IMR-90 (cell line): Measurements from ENCODE around the gene WNT9B. TPM values are rescaled to one million over a fixed set of nuclear protein-coding genes. Genes with fewer than 3 reads are reported as not detected.

Source experiments
- ATAC-seq: fragments of 200-7000 bp; cut with Tn5 transposase; 2 replicates; pipeline ENCODE4 v1.9.1; 2020; ENCODE audit warnings: low read depth, mild to moderate bottlenecking, moderate library complexity
- BruUV-seq: library from RNA; stranded (reverse); fragments of 400-500 nt; replicated peaks from 2 replicates; lab custom pipeline; 2021; lab: Mats Ljungman, UMichigan
- CTCF ChIA-PET: fragments of 300-600 bp; formaldehyde crosslinking; extraction: SDS; loops from one replicate; lab custom pipeline; 2021; ENCODE audit warnings: antibody characterized with exemption; lab: Yijun Ruan, JAX
- POLR2A ChIA-PET: fragments of 300-600 bp; sonication (Branson Sonifier 250); formaldehyde crosslinking; loops from one replicate; lab custom pipeline; 2022; ENCODE audit warnings: antibody characterized with exemption; ENCODE audit not compliant: unreplicated experiment; lab: Charles Lee
- DNase-seq: peaks from one replicate; pipeline ENCODE4 v3.0.0; 2013
- H2AFZ ChIP-seq: replicated peaks from 2 replicates; pipeline ENCODE3; 2013; ENCODE audit warnings: low read length, mild to moderate bottlenecking; ENCODE audit not compliant: poor library complexity
- H2AK5ac ChIP-seq: 2 replicates; pipeline ENCODE4 v1.6.1; 2013; ENCODE audit warnings: low read depth, low read length, inconsistent platforms
- H2AK9ac ChIP-seq: replicated peaks from 2 replicates; pipeline ENCODE3; 2013; ENCODE audit warnings: mild to moderate bottlenecking, low read depth, low read length, moderate library complexity; ENCODE audit not compliant: poor library complexity
- H2BK120ac ChIP-seq: 2 replicates; pipeline ENCODE4 v1.6.1; 2013; ENCODE audit warnings: low read depth, low read length, inconsistent platforms
- H2BK15ac ChIP-seq: 3 replicates; pipeline ENCODE4 v1.6.1; 2013; ENCODE audit warnings: low read depth, low read length, inconsistent platforms
- H2BK20ac ChIP-seq: 2 replicates; pipeline ENCODE4 v1.6.1; 2013; ENCODE audit warnings: low read depth, mild to moderate bottlenecking, inconsistent platforms, low read length, moderate library complexity
- H2BK5ac ChIP-seq: 2 replicates; pipeline ENCODE4 v1.6.1; 2013; ENCODE audit warnings: mild to moderate bottlenecking, low read depth, low read length, inconsistent platforms; ENCODE audit not compliant: poor library complexity, severe bottlenecking
- H3K14ac ChIP-seq: replicated peaks from 2 replicates; pipeline ENCODE4 v1.6.1; 2013; ENCODE audit warnings: low read depth, low read length, inconsistent platforms
- H3K18ac ChIP-seq: 2 replicates; pipeline ENCODE4 v1.6.1; 2013; ENCODE audit warnings: low read depth, low read length, control low read depth
- H3K23ac ChIP-seq: 2 replicates; pipeline ENCODE4 v1.6.1; 2013; ENCODE audit warnings: low read depth, low read length, inconsistent platforms
- H3K27ac ChIP-seq: 2 replicates; pipeline ENCODE4 v1.5.1; 2013; ENCODE audit warnings: mild to moderate bottlenecking, control low read depth, low read length; ENCODE audit not compliant: insufficient read depth
- H3K27me3 ChIP-seq: 2 replicates; pipeline ENCODE4 v1.6.1; 2013; ENCODE audit warnings: low read length; ENCODE audit not compliant: control insufficient read depth, insufficient read depth
- H3K36me3 ChIP-seq: 2 replicates; pipeline ENCODE4 v1.6.1; 2013; ENCODE audit warnings: low read length, mixed read lengths; ENCODE audit not compliant: control insufficient read depth, insufficient read depth
- H3K4ac ChIP-seq: 2 replicates; pipeline ENCODE4 v1.6.1; 2013; ENCODE audit warnings: low read depth, low read length, inconsistent platforms
- H3K4me1 ChIP-seq: 2 replicates; pipeline ENCODE4 v1.6.1; 2013; ENCODE audit warnings: low read length, mixed read lengths; ENCODE audit not compliant: control insufficient read depth, insufficient read depth
- H3K4me2 ChIP-seq: 2 replicates; pipeline ENCODE4 v1.6.1; 2013; ENCODE audit warnings: low read depth, mild to moderate bottlenecking, control low read depth, low read length, moderate library complexity
- H3K4me3 ChIP-seq: 2 replicates; pipeline ENCODE4 v1.5.1; 2013; ENCODE audit warnings: low read depth, mild to moderate bottlenecking, control low read depth, low read length, moderate library complexity; ENCODE audit not compliant: insufficient read depth
- H3K56ac ChIP-seq: 2 replicates; pipeline ENCODE4 v1.6.1; 2013; ENCODE audit warnings: low read length, inconsistent platforms; ENCODE audit not compliant: insufficient read depth; ENCODE audit errors: extremely low read depth
- H3K79me1 ChIP-seq, 2 experiments: 2 replicates each; pipeline ENCODE4 v1.6.1; 2013; ENCODE audit warnings: low read length in 2 of 2, inconsistent platforms in 1 of 2, low read depth in 1 of 2
- H3K9ac ChIP-seq: 2 replicates; pipeline ENCODE4 v1.6.1; 2013; ENCODE audit warnings: low read depth, low read length, control low read depth
- H3K9me1 ChIP-seq: 2 replicates; pipeline ENCODE4 v1.6.1; 2013; ENCODE audit warnings: low read length, inconsistent platforms; ENCODE audit not compliant: insufficient read depth
- H3K9me3 ChIP-seq: 2 replicates; pipeline ENCODE4 v1.6.1; 2013; ENCODE audit warnings: low read length; ENCODE audit not compliant: control insufficient read depth, insufficient read depth
- H4K20me1 ChIP-seq: 2 replicates; pipeline ENCODE4 v1.6.1; 2013; ENCODE audit warnings: low read length, inconsistent platforms; ENCODE audit not compliant: insufficient read depth
- H4K5ac ChIP-seq: 2 replicates; pipeline ENCODE4 v1.6.1; 2013; ENCODE audit warnings: mild to moderate bottlenecking, low read depth, low read length, control low read depth
- H4K8ac ChIP-seq, 2 experiments: 2 replicates each; pipeline ENCODE4 v1.6.1; 2013; ENCODE audit warnings: low read depth in 2 of 2, low read length in 2 of 2, control low read depth in 1 of 2, inconsistent platforms in 1 of 2
- H4K91ac ChIP-seq: 2 replicates; pipeline ENCODE4 v1.6.1; 2013; ENCODE audit warnings: low read depth, low read length, inconsistent platforms; ENCODE audit not compliant: insufficient read depth
- MXI1 ChIP-seq: IDR thresholded peaks from 2 replicates; pipeline ENCODE4 v1.6.1; 2012; ENCODE audit warnings: low read depth, mild to moderate bottlenecking, low read length, moderate library complexity, borderline replicate concordance
- NFE2L2 ChIP-seq: fragments of 150-350 bp; IDR thresholded peaks from 2 replicates; pipeline ENCODE4 v1.6.1; 2016; ENCODE audit warnings: low read depth, mild to moderate bottlenecking, low read length
- RAD21 ChIP-seq: IDR thresholded peaks from 2 replicates; pipeline ENCODE4 v1.6.1; 2012; ENCODE audit warnings: low read length, improper control_type of control experiment
- WGBS, 2 experiments: methylation state at CpG; one replicate each; pipeline versions ENCODE4 v1.1.5 to v1.1.7; 2013; ENCODE audit warnings: missing lambda C conversion rate in 2 of 2; ENCODE audit not compliant: insufficient read length in 1 of 2; ENCODE audit errors: extremely low coverage in 2 of 2; 5-methylcytosine and 5-hydroxymethylcytosine counted together
- dilution Hi-C: fragments of 300-500 bp; cut with HindIII; formaldehyde crosslinking; loops from one replicate; pipeline ENCODE4 v1.14.3; 2018; ENCODE audit warnings: low sequenced_read_pairs; ENCODE audit not compliant: unreplicated experiment
- in situ Hi-C: fragments of 300-500 bp; cut with MboI; formaldehyde crosslinking; loops from 3 replicates; pipeline ENCODE4 v1.14.3; 2019; ENCODE audit warnings: low sequenced_read_pairs, inconsistent platforms, mixed read lengths
- intact Hi-C: fragments of 100-400 bp; cut with micrococcal nuclease; formaldehyde crosslinking; loops from 2 replicates; pipeline ENCODE4 v1.10.0; 2022
- polyA plus RNA-seq, 3 experiments: library from polyadenylated mRNA; depleted of rRNA; stranded (reverse); fragments of >200 nt; gene quantifications; 2 replicates each; pipeline ENCODE4 v1.2.3, GENCODE V29; 2012; ENCODE audit warnings: low replicate concordance in 1 of 3
- total RNA-seq: library from RNA; depleted of rRNA; stranded (reverse); fragments of >200 nt; gene quantifications from 2 replicates; pipeline ENCODE4 v1.2.3, GENCODE V29; 2012

Gene WNT9B
- total and polyA plus RNA-seq, 2 of the 4 experiments (the other 2 are of a cell fraction), result not detected

DNA sequence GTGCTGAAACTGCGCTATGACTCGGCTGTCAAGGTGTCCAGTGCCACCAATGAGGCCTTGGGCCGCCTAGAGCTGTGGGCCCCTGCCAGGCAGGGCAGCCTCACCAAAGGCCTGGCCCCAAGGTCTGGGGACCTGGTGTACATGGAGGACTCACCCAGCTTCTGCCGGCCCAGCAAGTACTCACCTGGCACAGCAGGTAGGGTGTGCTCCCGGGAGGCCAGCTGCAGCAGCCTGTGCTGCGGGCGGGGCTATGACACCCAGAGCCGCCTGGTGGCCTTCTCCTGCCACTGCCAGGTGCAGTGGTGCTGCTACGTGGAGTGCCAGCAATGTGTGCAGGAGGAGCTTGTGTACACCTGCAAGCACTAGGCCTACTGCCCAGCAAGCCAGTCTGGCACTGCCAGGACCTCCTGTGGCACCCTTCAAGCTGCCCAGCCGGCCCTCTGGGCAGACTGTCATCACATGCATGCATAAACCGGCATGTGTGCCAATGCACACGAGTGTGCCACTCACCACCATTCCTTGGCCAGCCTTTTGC, 25.0 kb downstream of the WNT9B start:
- H2AFZ ChIP-seq, result no peak overlapping the region
- in situ Hi-C loops (no loop called here), dilution Hi-C loops (no loop called here), intact Hi-C loops (no loop called here)
- H3K4me2 ChIP-seq, result no peak overlapping the region
- no peak overlapping the region for H4K8ac ChIP-seq
- no peak overlapping the region for H3K23ac ChIP-seq
- no peak overlapping the region for H4K5ac ChIP-seq
- no peaks in the 10 kb centered on the region for H3K9me3 ChIP-seq
- H3K79me1 ChIP-seq, result no peaks in the 10 kb centered on the region
- ATAC-seq (no peak), DNase-seq (no peak)
- H3K27me3 ChIP-seq, result peaks cover 38% of the 10 kb centered on the region
- CTCF ChIA-PET, result no interaction called here
- H2BK20ac ChIP-seq, result no peak overlapping the region
- H2AK9ac ChIP-seq, result no peak overlapping the region
- H2BK120ac ChIP-seq, result no peak overlapping the region
- POLR2A ChIA-PET, result no interaction called here
- no peak overlapping the region for H3K9ac ChIP-seq
- no peaks in the 10 kb centered on the region for H3K36me3 ChIP-seq
- no peak overlapping the region for H3K4me3 ChIP-seq
- no peak overlapping the region for H3K56ac ChIP-seq
- H4K20me1 ChIP-seq, result no peaks in the 10 kb centered on the region
- TF ChIP-seq NFE2L2 (no peak), MXI1 (no peak), RAD21 (no peak)
- H3K4me1 ChIP-seq, result no peaks in the 10 kb centered on the region
- no peak overlapping the region for H3K27ac ChIP-seq
- WGBS, 2 experiments, result 25% methylated on average over 4 of the region's 12 CpGs; no CpG with 5 or more reads in 1 of the 2 experiments
- no peak overlapping the region for H2BK5ac ChIP-seq
- no peaks in the 10 kb centered on the region for H3K9me1 ChIP-seq
- H3K14ac ChIP-seq, result no peak overlapping the region
- no peak overlapping the region for H4K91ac ChIP-seq
- H2AK5ac ChIP-seq, result no peak overlapping the region
- no TSS peak for BruUV-seq
- no peak overlapping the region for H3K4ac ChIP-seq
- no peak overlapping the region for H2BK15ac ChIP-seq
- no peak overlapping the region for H3K18ac ChIP-seq
